Stomach (tissue), 9 donors: ENCODE results near the gene POLR2C. TPM values are rescaled to one million over a fixed set of nuclear protein-coding genes. Genes with fewer than 3 reads are reported as not detected.

Experiments
- DNase-seq, 2 donors: peaks; one replicate each; pipeline versions ENCODE4 v3.0.0 to v3.0.0-alpha.2; 2013 to 2019
- H3K27ac ChIP-seq, 5 donors: fragments of 200-600 bp in 4 of 5; sonication (generic) in 4 of 5; one replicate each; pipeline ENCODE4 v1.5.1; 2013 to 2019; ENCODE audit warnings: mild to moderate bottlenecking in 1 of 5, moderate library complexity in 1 of 5
- H3K27me3 ChIP-seq, 3 donors: fragments of 200-600 bp; sonication (generic); one replicate each; pipeline ENCODE4 v1.5.1; 2017 to 2019; ENCODE audit warnings: mixed run types in 1 of 3
- H3K36me3 ChIP-seq, 4 donors: fragments of 200-600 bp; sonication (generic); 1 replicate in 3 of 4; 2 replicates in 1 of 4; pipeline ENCODE4 v1.5.1; 2016 to 2019
- H3K4me1 ChIP-seq, 4 donors: fragments of 200-600 bp; sonication (generic); one replicate each; pipeline ENCODE4 v1.5.1; 2016 to 2019
- H3K4me3 ChIP-seq, 4 donors: fragments of 200-600 bp; sonication (generic) in 3 of 4; one replicate each; pipeline ENCODE4 v1.5.1; 2016 to 2019; ENCODE audit warnings: mild to moderate bottlenecking in 1 of 4
- H3K9me3 ChIP-seq, 4 donors: fragments of 200-600 bp; sonication (generic); one replicate each; pipeline ENCODE4 v1.5.1; 2016 to 2019
- CTCF ChIP-seq, 7 experiments: fragments of 450-650 bp in 4 of 7; fragments of 200-600 bp in 3 of 7; sonication (generic) in 3 of 7; IDR thresholded peaks; one replicate each; pipeline ENCODE4 v1.5.1; 2016 to 2019; ENCODE audit warnings: antibody characterized with exemption in 7 of 7, control low read depth in 2 of 7, mild to moderate bottlenecking in 1 of 7
- EP300 ChIP-seq: sonication (generic); formaldehyde crosslinking; IDR thresholded peaks from one replicate; pipeline ENCODE4 v1.6.1; 2017; ENCODE audit warnings: antibody characterized with exemption
- POLR2A ChIP-seq, 4 donors: fragments of 450-650 bp; IDR thresholded peaks; one replicate each; pipeline ENCODE4 v1.6.1; 2016; ENCODE audit warnings: antibody characterized with exemption in 4 of 4, control low read depth in 2 of 4, mild to moderate bottlenecking in 1 of 4, moderate library complexity in 1 of 4
- POLR2AphosphoS5 ChIP-seq, 3 donors: sonication (generic); formaldehyde crosslinking; IDR thresholded peaks; one replicate each; pipeline ENCODE4 v1.6.1; 2016; ENCODE audit warnings: antibody characterized with exemption in 3 of 3
- WGBS, 5 donors: extraction: QIAGEN DNeasy Blood & Tissue Kit in 3 of 5; methylation state at CpG; one replicate each; pipeline versions ENCODE4 v1.1.5 to v1.1.7; 2013 to 2018; 5-methylcytosine and 5-hydroxymethylcytosine counted together
- intact Hi-C: fragments of 100-400 bp; cut with DNase I; formaldehyde crosslinking; loops from one replicate; pipeline ENCODE4 v1.15.1; 2023; ENCODE audit warnings: low total_unique reads
- polyA plus RNA-seq, 3 donors: library from polyadenylated mRNA; stranded (reverse); fragments of 200-250 nt; gene quantifications; one replicate each; pipeline ENCODE4 v1.2.3, GENCODE V29; 2013
- total RNA-seq, 5 donors: library from RNA; depleted of rRNA; stranded (reverse); fragments of >200 nt; gene quantifications; one replicate each; pipeline versions ENCODE4 v1.1.0 to v1.2.3, GENCODE V29; 2014 to 2016
- donor health status: healthy with polysubstance abuse.
- donor health status: Bipolar disorder and iron deficiency.
- donor health status: healthy.

Gene POLR2C
- total and polyA plus RNA-seq, 8 donors, result 31.8 to 162 (median 67.8) TPM

GRCh38 chr16:57519796-57520360, 57.4 kb downstream of the POLR2C start:
- Histone ChIP-seq H3K36me3 (peaks cover 0 to 63% (median 41%) of the 10 kb centered on the region in 4 donors), H3K9me3 (no peaks in the 10 kb centered on the region), H3K27me3 (no peaks in the 10 kb centered on the region), H3K4me3 (no peak overlapping the region), H3K27ac (no peak overlapping the region), H3K4me1 (peaks cover 0 to 6% (median 2%) of the 10 kb centered on the region in 4 donors)
- intact Hi-C loops, result loop anchor here (10.0 kb wide), 2 partner anchors 95 to 215 kb away; no protein-coding TSS in a partner anchor
- TF ChIP-seq CTCF (IDR thresholded peaks at IDR 0.05) (peak in 6 of 7 experiments; percentile 8 to 95 (median 92)), POLR2AphosphoS5 (IDR thresholded peaks at IDR 0.05) (peak in 1 of 3 donors; percentile 60), EP300 (no peak), POLR2A (IDR thresholded peaks at IDR 0.05) (no peak)
- DNase-seq, result peak; percentile 84 to 92
- 32 to 36% (median 35%) methylated on average over 10 of the region's 10 CpGs for WGBS, 5 donors

Other genes starting within 250 kb of the POLR2C start
- 10 to 100 TPM; 15.6 to 61.6 (median 46.7) TPM for gene ARL2BP, start 217.4 kb upstream of the POLR2C start, total RNA-seq
- 10 to 100 TPM; 24.0 to 46.6 (median 39.8) TPM for gene ARL2BP, start 217.4 kb upstream of the POLR2C start, polyA plus RNA-seq
- gene PLLP, start 178.0 kb upstream of the POLR2C start, total RNA-seq, result 100 to 1,000 TPM in 2 of 5 donors, 10 to 100 TPM in 3; 27.4 to 190 (median 59.1) TPM
- 10 to 100 TPM; 39.0 to 46.6 (median 43.7) TPM for gene PLLP, start 178.0 kb upstream of the POLR2C start, polyA plus RNA-seq
- gene CCL22, start 103.9 kb upstream of the POLR2C start, total RNA-seq, result under 1 TPM in 1 of 5 donors, not detected in 4; 0.37 TPM
- gene CCL22, start 103.9 kb upstream of the POLR2C start, polyA plus RNA-seq, result under 1 TPM; 0.12 to 0.45 (median 0.15) TPM
- 10 to 100 TPM in 1 of 5 donors, 1 to 10 TPM in 2, not detected in 2; 1.3 to 43.8 (median 7.1) TPM for gene CX3CL1, start 90.2 kb upstream of the POLR2C start, total RNA-seq
- gene CX3CL1, start 90.2 kb upstream of the POLR2C start, polyA plus RNA-seq, result 10 to 100 TPM in 1 of 3 donors, 1 to 10 TPM in 2; 3.2 to 11.5 (median 6.4) TPM
- not detected for gene CCL17, start 57.9 kb upstream of the POLR2C start, total RNA-seq
- 1 to 10 TPM in 1 of 3 donors, not detected in 2; 3.9 TPM for gene CCL17, start 57.9 kb upstream of the POLR2C start, polyA plus RNA-seq
- 100 to 1,000 TPM in 1 of 5 donors, 10 to 100 TPM in 4; 14.0 to 146 (median 37.7) TPM for gene CIAPIN1, start 15.3 kb upstream of the POLR2C start, total RNA-seq
- gene CIAPIN1, start 15.3 kb upstream of the POLR2C start, polyA plus RNA-seq, result 10 to 100 TPM; 18.6 to 35.9 (median 29.6) TPM
- gene COQ9, start 15.2 kb upstream of the POLR2C start, total RNA-seq, result 100 to 1,000 TPM in 1 of 5 donors, 10 to 100 TPM in 4; 40.6 to 108 (median 58.9) TPM
- 10 to 100 TPM; 56.4 to 79.3 (median 74.5) TPM for gene COQ9, start 15.2 kb upstream of the POLR2C start, polyA plus RNA-seq
- 10 to 100 TPM; 11.2 to 51.0 (median 23.9) TPM for gene DOK4, start 23.8 kb downstream of the POLR2C start, total RNA-seq
- gene DOK4, start 23.8 kb downstream of the POLR2C start, polyA plus RNA-seq, result 10 to 100 TPM; 21.5 to 55.9 (median 44.6) TPM
- gene CCDC102A, start 73.9 kb downstream of the POLR2C start, total RNA-seq, result 10 to 100 TPM in 2 of 5 donors, 1 to 10 TPM in 2, not detected in 1; 1.7 to 14.5 (median 6.9) TPM
- gene CCDC102A, start 73.9 kb downstream of the POLR2C start, polyA plus RNA-seq, result 1 to 10 TPM; 2.3 to 6.5 (median 4.1) TPM
- 1 to 10 TPM in 1 of 5 donors, under 1 TPM in 2, not detected in 2; under 0.01 to 1.4 (median 0.18) TPM for gene ADGRG5, start 80.0 kb downstream of the POLR2C start, total RNA-seq
- gene ADGRG5, start 80.0 kb downstream of the POLR2C start, polyA plus RNA-seq, result under 1 TPM; 0.19 to 0.80 (median 0.76) TPM
- 10 to 100 TPM; 17.4 to 84.8 (median 47.2) TPM for gene ADGRG1, start 166.0 kb downstream of the POLR2C start, total RNA-seq
- gene ADGRG1, start 166.0 kb downstream of the POLR2C start, polyA plus RNA-seq, result 10 to 100 TPM in 2 of 3 donors, 1 to 10 TPM in 1; 8.9 to 30.9 (median 21.7) TPM
- gene ADGRG3, start 205.6 kb downstream of the POLR2C start, total RNA-seq, result 10 to 100 TPM in 1 of 5 donors, 1 to 10 TPM in 2, not detected in 2; 1.7 to 50.2 (median 7.7) TPM
- 1 to 10 TPM in 1 of 3 donors, under 1 TPM in 2; 0.46 to 1.7 (median 0.95) TPM for gene ADGRG3, start 205.6 kb downstream of the POLR2C start, polyA plus RNA-seq
- gene DRC7, start 232.1 kb downstream of the POLR2C start, total RNA-seq, result not detected
- not detected for gene DRC7, start 232.1 kb downstream of the POLR2C start, polyA plus RNA-seq